Measurements from ENCODE around the gene TBC1D20. TPM values are rescaled to one million over a fixed set of nuclear protein-coding genes. Genes with fewer than 3 reads are reported as not detected.

TBC1D20 gene
- total and polyA plus RNA-seq, 8 donors: 33.4 to 42.6 (median 35.9) TPM

GRCh38 chr20:474581-474980, 12.2 kb upstream of the TBC1D20 start:
- TF ChIP-seq, protein P1, sequence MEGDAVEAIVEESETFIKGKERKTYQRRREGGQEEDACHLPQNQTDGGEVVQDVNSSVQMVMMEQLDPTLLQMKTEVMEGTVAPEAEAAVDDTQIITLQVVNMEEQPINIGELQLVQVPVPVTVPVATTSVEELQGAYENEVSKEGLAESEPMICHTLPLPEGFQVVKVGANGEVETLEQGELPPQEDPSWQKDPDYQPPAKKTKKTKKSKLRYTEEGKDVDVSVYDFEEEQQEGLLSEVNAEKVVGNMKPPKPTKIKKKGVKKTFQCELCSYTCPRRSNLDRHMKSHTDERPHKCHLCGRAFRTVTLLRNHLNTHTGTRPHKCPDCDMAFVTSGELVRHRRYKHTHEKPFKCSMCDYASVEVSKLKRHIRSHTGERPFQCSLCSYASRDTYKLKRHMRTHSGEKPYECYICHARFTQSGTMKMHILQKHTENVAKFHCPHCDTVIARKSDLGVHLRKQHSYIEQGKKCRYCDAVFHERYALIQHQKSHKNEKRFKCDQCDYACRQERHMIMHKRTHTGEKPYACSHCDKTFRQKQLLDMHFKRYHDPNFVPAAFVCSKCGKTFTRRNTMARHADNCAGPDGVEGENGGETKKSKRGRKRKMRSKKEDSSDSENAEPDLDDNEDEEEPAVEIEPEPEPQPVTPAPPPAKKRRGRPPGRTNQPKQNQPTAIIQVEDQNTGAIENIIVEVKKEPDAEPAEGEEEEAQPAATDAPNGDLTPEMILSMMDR (IDR thresholded peaks at IDR 0.05): no peak
- Histone ChIP-seq H3K4me3 (no peak overlapping the region), H3K36me3 (peaks cover 0 to 11% of the 10 kb centered on the region in 2 donors), H3K27ac (no peak overlapping the region), H3K4me1 (no peaks in the 10 kb centered on the region), H3K9me3 (no peaks in the 10 kb centered on the region), H3K27me3 (no peaks in the 10 kb centered on the region)
- intact Hi-C loops (cut with DNase I): no loop called here
- no peak for ATAC-seq
- no peak for DNase-seq

- Histone ChIP-seq H3K4me1 (no peaks in the 10 kb centered on the region), H3K9me3 (no peaks in the 10 kb centered on the region), H3K4me3 (no peak overlapping the region), H3K27me3 (no peaks in the 10 kb centered on the region), H3K36me3 (peaks cover 0 to 11% of the 10 kb centered on the region in 2 donors), H3K27ac (no peak overlapping the region)
- TF ChIP-seq, protein P1 (IDR thresholded peaks at IDR 0.05): no peak
- intact Hi-C loops (cut with DNase I): no loop called here
- ATAC-seq (no peak), DNase-seq (no peak)
Measured at GRCh38 chr20:472889-473292, 10.6 kb upstream of the TBC1D20 start.

DNA sequence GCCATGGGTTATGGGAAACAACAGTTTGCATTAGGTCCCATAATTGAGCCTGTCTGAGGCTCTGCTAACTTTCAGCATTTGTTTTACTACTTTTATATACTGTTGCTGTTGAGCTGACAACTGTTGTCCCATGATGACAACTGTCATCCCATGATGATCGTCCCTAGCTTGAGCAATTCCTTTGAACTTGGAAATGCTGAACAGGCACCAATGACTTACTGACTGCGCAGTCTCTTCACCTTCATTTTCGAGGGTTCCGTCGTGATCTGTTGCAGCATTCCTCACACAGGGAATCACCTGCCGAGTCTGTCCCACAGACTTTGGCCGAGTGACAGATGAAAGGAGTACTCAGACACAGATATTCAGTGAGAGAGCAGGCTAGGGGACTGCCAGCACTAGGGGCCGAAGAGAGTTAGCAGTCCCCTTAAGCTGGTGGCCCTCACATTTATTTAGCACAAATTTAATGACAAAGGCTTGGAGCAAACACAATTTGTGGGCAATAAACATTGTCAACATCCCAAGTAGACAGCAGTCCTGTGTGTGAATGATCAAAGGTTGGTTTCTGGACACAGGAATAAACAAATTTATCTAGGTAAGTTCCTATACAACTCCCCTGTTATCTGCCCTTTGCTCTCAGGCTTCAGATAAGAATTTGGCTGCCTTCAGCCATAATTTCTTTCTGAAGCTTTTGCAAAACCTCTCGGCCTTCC, 10.0 kb upstream of the TBC1D20 start:
- no peak for ATAC-seq
- DNase-seq: no peak
- Histone ChIP-seq H3K27ac (no peak overlapping the region), H3K36me3 (peaks cover 0 to 6% of the 10 kb centered on the region in 2 donors), H3K4me3 (no peak overlapping the region), H3K9me3 (no peaks in the 10 kb centered on the region), H3K4me1 (no peaks in the 10 kb centered on the region), H3K27me3 (no peaks in the 10 kb centered on the region)
- intact Hi-C loops (cut with DNase I): no loop called here
- TF ChIP-seq, protein P1 (IDR thresholded peaks at IDR 0.05): no peak

DNA sequence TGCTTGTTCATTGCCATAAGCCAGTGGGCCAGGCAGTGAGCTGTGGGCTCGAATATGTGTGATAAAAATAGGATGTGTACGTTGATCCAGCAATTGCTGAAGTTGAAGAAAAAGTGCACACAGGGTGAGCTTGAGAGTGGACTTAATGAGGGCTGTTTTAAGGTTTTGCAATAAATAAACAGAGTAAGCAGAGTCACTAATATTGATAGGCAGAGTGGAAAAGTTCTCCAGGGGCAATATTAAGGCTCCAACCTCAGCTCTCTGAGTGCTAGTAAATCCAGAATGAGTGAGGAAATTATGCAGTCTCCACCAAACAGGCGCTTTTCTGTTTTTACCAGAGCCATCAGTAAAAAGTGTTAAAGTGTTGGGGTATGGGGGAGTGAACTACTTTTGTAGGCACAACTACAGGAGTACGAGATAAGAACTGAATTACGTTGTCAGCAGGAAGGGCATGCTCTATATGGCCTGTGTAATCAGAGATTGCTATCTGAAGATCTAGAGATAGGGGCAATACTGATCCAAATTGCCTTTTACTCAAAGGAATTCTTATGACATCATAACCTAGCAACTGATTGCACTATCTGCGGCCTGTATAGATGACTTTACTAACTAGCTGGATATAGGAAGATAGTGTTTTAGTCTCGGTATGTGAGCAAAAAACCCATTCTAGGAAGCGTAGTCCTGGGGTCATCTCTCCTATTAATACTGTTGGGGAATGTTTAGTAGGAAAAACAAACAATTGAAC, 7.6 kb upstream of the TBC1D20 start:
- ATAC-seq (no peak), DNase-seq (no peak)
- TF ChIP-seq, protein P1 (IDR thresholded peaks at IDR 0.05): no peak
- no peaks in the 10 kb centered on the region for H3K4me1 ChIP-seq
- no peak overlapping the region for H3K4me3 ChIP-seq
- no peaks in the 10 kb centered on the region for H3K9me3 ChIP-seq
- H3K27ac ChIP-seq: no peak overlapping the region
- intact Hi-C loops (cut with DNase I): no loop called here
- H3K27me3 ChIP-seq: no peaks in the 10 kb centered on the region
- H3K36me3 ChIP-seq: no peaks in the 10 kb centered on the region

DNA sequence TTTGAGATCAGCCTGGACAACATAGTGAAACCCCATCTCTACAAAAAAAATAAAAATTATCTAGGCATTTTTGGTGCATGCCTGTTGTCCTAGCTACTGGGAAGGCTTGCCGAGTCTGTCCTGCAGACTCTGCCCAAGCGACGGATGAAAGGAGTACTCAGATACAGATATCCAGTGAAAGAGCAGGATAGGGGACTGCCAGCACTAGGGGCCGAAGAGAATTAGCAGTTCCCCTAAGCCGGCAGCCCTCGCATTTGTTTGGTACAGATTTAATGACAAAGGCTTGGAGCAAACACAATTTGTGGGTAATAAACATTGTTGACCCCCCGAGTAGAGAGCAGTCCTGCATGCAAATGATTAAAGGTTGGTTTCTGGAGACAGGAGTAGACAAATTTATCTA, 5.4 kb upstream of the TBC1D20 start:
- H3K4me1 ChIP-seq: no peaks in the 10 kb centered on the region
- no peak for DNase-seq
- no peak for ATAC-seq
- TF ChIP-seq, protein P1 (IDR thresholded peaks at IDR 0.05): no peak
- intact Hi-C loops (cut with DNase I): no loop called here
- H3K36me3 ChIP-seq: no peaks in the 10 kb centered on the region
- no peak overlapping the region for H3K4me3 ChIP-seq
- H3K27ac ChIP-seq: no peak overlapping the region
- H3K9me3 ChIP-seq: no peaks in the 10 kb centered on the region
- H3K27me3 ChIP-seq: no peaks in the 10 kb centered on the region

Data from left lung (tissue), 10 donors.